HepG2 (cell line): ENCODE measurements around the gene CHID1. TPM values are rescaled to one million over a fixed set of nuclear protein-coding genes. Genes with fewer than 3 reads are reported as not detected.

Source experiments
- ATRX ChIP-seq: sonication (generic); formaldehyde crosslinking; IDR thresholded peaks from 2 replicates; pipeline ENCODE4 v1.4.0; 2020; ENCODE audit warnings: missing genetic modification reagents, borderline replicate concordance
- CAMTA2 ChIP-seq: sonication (generic); formaldehyde crosslinking; IDR thresholded peaks from 2 replicates; pipeline ENCODE4 v1.4.0; 2020; ENCODE audit warnings: mild to moderate bottlenecking, missing genetic modification reagents, borderline replicate concordance
- ERF ChIP-seq: IDR thresholded peaks from 2 replicates; pipeline ENCODE4 v1.6.1; 2018; ENCODE audit warnings: missing biosample characterization, missing genetic modification reagents
- GFI1 ChIP-seq: sonication (generic); formaldehyde crosslinking; IDR thresholded peaks from 2 replicates; pipeline ENCODE4 v1.5.0; 2020; ENCODE audit warnings: missing genetic modification reagents, mild to moderate bottlenecking, borderline replicate concordance
- GTF2F1 ChIP-seq: fragments of 150-350 bp; IDR thresholded peaks from 2 replicates; pipeline ENCODE4 v1.6.1; 2014; ENCODE audit warnings: low read length
- HMGXB4 ChIP-seq, 2 experiments: sonication (generic) in 1 of 2; formaldehyde crosslinking in 1 of 2; IDR thresholded peaks; 2 replicates each; pipeline versions ENCODE4 v1.4.0 to v1.6.1; 2018 to 2020; ENCODE audit warnings: missing genetic modification reagents in 2 of 2, borderline replicate concordance in 1 of 2, low read depth in 1 of 2, mild to moderate bottlenecking in 1 of 2, missing biosample characterization in 1 of 2
- IKZF1 ChIP-seq: fragments of 450-650 bp; IDR thresholded peaks from 2 replicates; pipeline ENCODE4 v1.7.1; 2016
- JDP2 ChIP-seq: sonication (generic); formaldehyde crosslinking; IDR thresholded peaks from 2 replicates; pipeline ENCODE4 v1.8.1; 2022; ENCODE audit warnings: missing genetic modification reagents, borderline replicate concordance
- KAT2B ChIP-seq: fragments of 150-350 bp; IDR thresholded peaks from 2 replicates; pipeline ENCODE4 v1.6.1; 2014; ENCODE audit warnings: low read depth, low read length, borderline replicate concordance
- KDM1A ChIP-seq: IDR thresholded peaks from 2 replicates; pipeline ENCODE4 v1.6.1; 2016; ENCODE audit warnings: missing compliant biosample characterization
- KDM5A ChIP-seq: fragments of 200-600 bp; sonication (generic); IDR thresholded peaks from 2 replicates; pipeline ENCODE4 v1.7.0; 2018; ENCODE audit warnings: antibody characterized with exemption, mild to moderate bottlenecking, low read length, borderline replicate concordance
- MLX ChIP-seq: IDR thresholded peaks from 2 replicates; pipeline ENCODE4 v1.6.1; 2016
- PPARG ChIP-seq: conservative IDR thresholded peaks from 2 replicates; pipeline ENCODE4 v1.6.1; 2016; ENCODE audit warnings: missing biosample characterization, missing genetic modification reagents
- TEAD2 ChIP-seq: sonication (generic); formaldehyde crosslinking; IDR thresholded peaks from 2 replicates; pipeline ENCODE4 v1.9.0; 2021; ENCODE audit warnings: missing genetic modification reagents
- TP53 ChIP-seq: sonication (generic); formaldehyde crosslinking; conservative IDR thresholded peaks from 2 replicates; pipeline ENCODE4 v1.4.0; 2020; ENCODE audit warnings: missing genetic modification reagents
- WIZ ChIP-seq: sonication (generic); formaldehyde crosslinking; IDR thresholded peaks from 2 replicates; pipeline ENCODE4 v1.5.1; 2020; ENCODE audit warnings: mild to moderate bottlenecking, missing genetic modification reagents
- ZBTB21 ChIP-seq: sonication (generic); formaldehyde crosslinking; IDR thresholded peaks from 2 replicates; pipeline ENCODE4 v1.4.0; 2020; ENCODE audit warnings: missing genetic modification reagents
- ZNF143 ChIP-seq: sonication (generic); formaldehyde crosslinking; IDR thresholded peaks from 2 replicates; pipeline ENCODE4 v1.4.0; 2020; ENCODE audit warnings: missing genetic modification reagents
- ZNF235 ChIP-seq: sonication (generic); formaldehyde crosslinking; IDR thresholded peaks from 2 replicates; pipeline ENCODE4 v1.8.1; 2023; ENCODE audit warnings: mild to moderate bottlenecking, missing genetic modification reagents, borderline replicate concordance
- ZNF414 ChIP-seq: sonication (generic); formaldehyde crosslinking; IDR thresholded peaks from 2 replicates; pipeline ENCODE4 v1.5.0; 2020; ENCODE audit warnings: missing genetic modification reagents
- polyA plus RNA-seq, 8 experiments: library from polyadenylated mRNA; depleted of rRNA in 3 of 8; stranded (reverse) in 7 of 8; unstranded in 1 of 8; fragments of >200 nt; fragmentation: Illumina TruSeq in 4 of 8; extraction: Trizol in 4 of 8; gene quantifications; 2 replicates each; pipeline versions ENCODE4 v1.2.1 to v1.2.3, GENCODE V29; 2011 to 2016; ENCODE audit warnings: low read depth in 4 of 8, missing spikeins in 1 of 8, mixed read lengths in 1 of 8; ENCODE audit not compliant: insufficient read depth in 1 of 8
- total RNA-seq, 5 experiments: library from RNA; depleted of rRNA; stranded (reverse); fragments of >200 nt; fragmentation: Illumina TruSeq; extraction: Trizol; gene quantifications; 2 replicates each; pipeline ENCODE4 v1.2.3, GENCODE V29; 2016; ENCODE audit warnings: low read depth in 1 of 5
- TF ChIP-seq, protein P1 (sequence below): sonication (generic); formaldehyde crosslinking; conservative IDR thresholded peaks from 2 replicates; pipeline ENCODE4 v1.8.0; 2022; ENCODE audit warnings: missing genetic modification reagents
- TF ChIP-seq, protein P2 (sequence below): sonication (generic); formaldehyde crosslinking; IDR thresholded peaks from 2 replicates; pipeline ENCODE4 v1.4.0; 2020; ENCODE audit warnings: mild to moderate bottlenecking, missing genetic modification reagents
- TF ChIP-seq, protein P3 (sequence below): sonication (generic); formaldehyde crosslinking; IDR thresholded peaks from 2 replicates; pipeline ENCODE4 v1.4.0; 2020; ENCODE audit warnings: missing genetic modification reagents

CHID1 gene
- total and polyA plus RNA-seq, 2 of the 13 experiments (the other 11 are each of a cell fraction or from before 2014, with no cell fraction given): 65.1 to 93.6 TPM

DNA sequence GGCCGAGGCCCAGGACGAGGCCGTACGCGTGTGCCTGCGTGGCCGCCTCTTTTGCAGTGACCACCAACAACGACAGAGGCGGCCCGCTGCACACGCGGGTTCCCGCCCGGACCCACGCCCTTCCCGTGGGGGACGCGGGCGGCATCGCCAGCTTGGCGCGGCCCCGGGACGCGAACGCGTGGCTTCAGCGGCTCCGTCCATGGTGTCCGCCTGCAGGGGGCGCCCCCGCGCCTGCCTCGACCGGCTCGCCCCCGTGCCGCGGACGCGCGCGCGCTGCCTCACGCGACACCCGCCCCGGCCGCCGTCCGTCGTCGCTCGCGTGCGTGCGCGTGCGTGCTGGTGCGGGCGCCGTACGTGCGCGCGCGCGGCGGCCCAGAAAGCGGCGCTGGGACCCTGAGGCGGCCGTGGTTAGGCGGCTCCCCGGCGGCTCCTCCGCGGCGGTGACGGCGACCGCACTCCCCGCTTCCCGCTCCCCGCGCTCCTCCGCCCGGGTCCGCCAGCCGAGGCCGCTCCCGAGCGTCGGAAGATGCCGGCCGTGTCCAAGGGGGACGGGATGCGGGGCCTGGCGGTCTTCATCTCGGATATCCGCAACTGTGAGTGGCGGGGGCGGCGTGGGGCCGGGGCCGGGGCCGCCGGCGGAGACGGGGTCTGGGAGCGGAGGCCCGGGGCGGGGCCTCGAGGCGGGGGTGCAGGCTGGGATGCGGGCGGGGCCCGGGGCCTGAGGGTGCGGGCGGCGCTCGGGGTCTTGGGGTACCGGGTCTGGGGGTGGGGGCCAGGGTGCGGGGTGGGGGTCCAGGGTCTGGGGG, 15.1 kb upstream of the CHID1 start, which contains the start of gene AP2A2 (continued):
- TF ChIP-seq KAT2B (no peak), HMGXB4 (CRISPR knock-in tag; IDR thresholded peaks at IDR 0.05; ENCODE audit: borderline replicate concordance in 1 of 2, low read depth in 1 of 2) (peak in 1 of 2 experiments; percentile 73; a peak in 3 of 4 replicates), IKZF1 (no peak), TP53 (CRISPR knock-in tag) (no peak), GTF2F1 (no peak), ATRX (CRISPR knock-in tag) (no peak), WIZ (CRISPR knock-in tag) (no peak), ZBTB21 (CRISPR knock-in tag) (no peak), ZNF143 (CRISPR knock-in tag) (no peak), TEAD2 (no peak), MLX (no peak), PPARG (CRISPR knock-in tag) (no peak), KDM5A (no peak), ZNF235 (CRISPR knock-in tag) (no peak), ERF (no peak), KDM1A (CRISPR knock-in tag) (peak; percentile 60; the same call in 1 of the 2 replicates), JDP2 (CRISPR knock-in tag) (no peak), ZNF414 (CRISPR knock-in tag) (no peak), GFI1 (no peak), CAMTA2 (CRISPR knock-in tag) (no peak)
- TF ChIP-seq, protein P1, sequence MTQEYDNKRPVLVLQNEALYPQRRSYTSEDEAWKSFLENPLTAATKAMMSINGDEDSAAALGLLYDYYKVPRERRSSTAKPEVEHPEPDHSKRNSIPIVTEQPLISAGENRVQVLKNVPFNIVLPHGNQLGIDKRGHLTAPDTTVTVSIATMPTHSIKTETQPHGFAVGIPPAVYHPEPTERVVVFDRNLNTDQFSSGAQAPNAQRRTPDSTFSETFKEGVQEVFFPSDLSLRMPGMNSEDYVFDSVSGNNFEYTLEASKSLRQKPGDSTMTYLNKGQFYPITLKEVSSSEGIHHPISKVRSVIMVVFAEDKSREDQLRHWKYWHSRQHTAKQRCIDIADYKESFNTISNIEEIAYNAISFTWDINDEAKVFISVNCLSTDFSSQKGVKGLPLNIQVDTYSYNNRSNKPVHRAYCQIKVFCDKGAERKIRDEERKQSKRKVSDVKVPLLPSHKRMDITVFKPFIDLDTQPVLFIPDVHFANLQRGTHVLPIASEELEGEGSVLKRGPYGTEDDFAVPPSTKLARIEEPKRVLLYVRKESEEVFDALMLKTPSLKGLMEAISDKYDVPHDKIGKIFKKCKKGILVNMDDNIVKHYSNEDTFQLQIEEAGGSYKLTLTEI (CRISPR knock-in tag): no peak
- TF ChIP-seq, protein P2, sequence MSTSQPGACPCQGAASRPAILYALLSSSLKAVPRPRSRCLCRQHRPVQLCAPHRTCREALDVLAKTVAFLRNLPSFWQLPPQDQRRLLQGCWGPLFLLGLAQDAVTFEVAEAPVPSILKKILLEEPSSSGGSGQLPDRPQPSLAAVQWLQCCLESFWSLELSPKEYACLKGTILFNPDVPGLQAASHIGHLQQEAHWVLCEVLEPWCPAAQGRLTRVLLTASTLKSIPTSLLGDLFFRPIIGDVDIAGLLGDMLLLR (CRISPR knock-in tag): no peak
- TF ChIP-seq, protein P3, sequence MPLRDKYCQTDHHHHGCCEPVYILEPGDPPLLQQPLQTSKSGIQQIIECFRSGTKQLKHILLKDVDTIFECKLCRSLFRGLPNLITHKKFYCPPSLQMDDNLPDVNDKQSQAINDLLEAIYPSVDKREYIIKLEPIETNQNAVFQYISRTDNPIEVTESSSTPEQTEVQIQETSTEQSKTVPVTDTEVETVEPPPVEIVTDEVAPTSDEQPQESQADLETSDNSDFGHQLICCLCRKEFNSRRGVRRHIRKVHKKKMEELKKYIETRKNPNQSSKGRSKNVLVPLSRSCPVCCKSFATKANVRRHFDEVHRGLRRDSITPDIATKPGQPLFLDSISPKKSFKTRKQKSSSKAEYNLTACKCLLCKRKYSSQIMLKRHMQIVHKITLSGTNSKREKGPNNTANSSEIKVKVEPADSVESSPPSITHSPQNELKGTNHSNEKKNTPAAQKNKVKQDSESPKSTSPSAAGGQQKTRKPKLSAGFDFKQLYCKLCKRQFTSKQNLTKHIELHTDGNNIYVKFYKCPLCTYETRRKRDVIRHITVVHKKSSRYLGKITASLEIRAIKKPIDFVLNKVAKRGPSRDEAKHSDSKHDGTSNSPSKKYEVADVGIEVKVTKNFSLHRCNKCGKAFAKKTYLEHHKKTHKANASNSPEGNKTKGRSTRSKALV (CRISPR knock-in tag): 0 out of 2 replicates have a peak, but pooled peaks have one; percentile 35
